GM18499 (cell line): ENCODE results near the gene STAT5B.
"Not testable (repeated sequence)": the region's sequence is repeated elsewhere in the genome, so short reads cannot be mapped to it uniquely, and the experiment has no call there.

Source experiments
- ATAC-seq: cut with Tn5 transposase; IDR thresholded peaks from one replicate; pipeline ENCODE4 v1.9.1; 2021; ENCODE audit warnings: moderate number of reproducible peaks; ENCODE audit not compliant: insufficient read depth, unreplicated experiment

STAT5B gene

GRCh38 chr17:42307362-42307927 is 31.3 kb upstream of the STAT5B start:
- ATAC-seq, result no peak

- no peak for ATAC-seq
Observed at GRCh38 chr17:42306385-42306667, 30.1 kb upstream of the STAT5B start.

- no peak for ATAC-seq
Observed at GRCh38 chr17:42305543-42306384, 29.6 kb upstream of the STAT5B start.

GRCh38 chr17:42305031-42305330 is 28.8 kb upstream of the STAT5B start:
- ATAC-seq, result not testable (repeated sequence)

GRCh38 chr17:42304187-42305030 is 28.2 kb upstream of the STAT5B start:
- no peak for ATAC-seq

- ATAC-seq, result no peak
Observed at GRCh38 chr17:42303694-42304093, 27.5 kb upstream of the STAT5B start.

- no peak for ATAC-seq
Observed at GRCh38 chr17:42301022-42301421, 24.8 kb upstream of the STAT5B start.

GRCh38 chr17:42299913-42300312 is 23.7 kb upstream of the STAT5B start:
- ATAC-seq, result not testable (repeated sequence)

GRCh38 chr17:42299361-42299760 is 23.2 kb upstream of the STAT5B start:
- not testable (repeated sequence) for ATAC-seq

- not testable (repeated sequence) for ATAC-seq
Observed at GRCh38 chr17:42297775-42298174, 21.6 kb upstream of the STAT5B start.

GRCh38 chr17:42296012-42296411 is 19.8 kb upstream of the STAT5B start:
- ATAC-seq, result no peak

GRCh38 chr17:42294469-42295398 is 18.5 kb upstream of the STAT5B start:
- no peak for ATAC-seq

- no peak for ATAC-seq
Observed at GRCh38 chr17:42291129-42291528, 14.9 kb upstream of the STAT5B start.

GRCh38 chr17:42290577-42290976 is 14.4 kb upstream of the STAT5B start:
- ATAC-seq, result no peak

- no peak for ATAC-seq
Observed at GRCh38 chr17:42289611-42290181, 13.5 kb upstream of the STAT5B start.

GRCh38 chr17:42288803-42289610 is 12.8 kb upstream of the STAT5B start:
- no peak for ATAC-seq

GRCh38 chr17:42287977-42288802 is 12.0 kb upstream of the STAT5B start, which contains the start of gene STAT5A:
TSS of gene STAT5A (plus strand) at chr17:42288498. CDS start at chr17:42289412, 914 bp downstream.
- no peak for ATAC-seq

GRCh38 chr17:42287305-42287976 is 11.2 kb upstream of the STAT5B start:
- ATAC-seq, result no peak
